ENCODE results near the gene CELF3. TPM values are rescaled to one million over a fixed set of nuclear protein-coding genes. Genes with fewer than 3 reads are reported as not detected.
"Not testable (repeated sequence)": the region's sequence is repeated elsewhere in the genome, so short reads cannot be mapped to it uniquely, and the experiment has no call there.

The CELF3 gene
- total RNA-seq, 2 experiments from 2014 or later: not detected

GRCh38 chr1:151684128-151684527, 32.5 kb downstream of the CELF3 start:
- TF ChIP-seq, protein P1, sequence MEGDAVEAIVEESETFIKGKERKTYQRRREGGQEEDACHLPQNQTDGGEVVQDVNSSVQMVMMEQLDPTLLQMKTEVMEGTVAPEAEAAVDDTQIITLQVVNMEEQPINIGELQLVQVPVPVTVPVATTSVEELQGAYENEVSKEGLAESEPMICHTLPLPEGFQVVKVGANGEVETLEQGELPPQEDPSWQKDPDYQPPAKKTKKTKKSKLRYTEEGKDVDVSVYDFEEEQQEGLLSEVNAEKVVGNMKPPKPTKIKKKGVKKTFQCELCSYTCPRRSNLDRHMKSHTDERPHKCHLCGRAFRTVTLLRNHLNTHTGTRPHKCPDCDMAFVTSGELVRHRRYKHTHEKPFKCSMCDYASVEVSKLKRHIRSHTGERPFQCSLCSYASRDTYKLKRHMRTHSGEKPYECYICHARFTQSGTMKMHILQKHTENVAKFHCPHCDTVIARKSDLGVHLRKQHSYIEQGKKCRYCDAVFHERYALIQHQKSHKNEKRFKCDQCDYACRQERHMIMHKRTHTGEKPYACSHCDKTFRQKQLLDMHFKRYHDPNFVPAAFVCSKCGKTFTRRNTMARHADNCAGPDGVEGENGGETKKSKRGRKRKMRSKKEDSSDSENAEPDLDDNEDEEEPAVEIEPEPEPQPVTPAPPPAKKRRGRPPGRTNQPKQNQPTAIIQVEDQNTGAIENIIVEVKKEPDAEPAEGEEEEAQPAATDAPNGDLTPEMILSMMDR (IDR thresholded peaks at IDR 0.05): no peak
- intact Hi-C loops (cut with micrococcal nuclease): no loop called here
- H3K4me1 Mint-ChIP-seq (ENCODE audit: low read depth): no peaks in the 10 kb centered on the region
- no peak for DNase-seq
- no peaks in the 10 kb centered on the region for H3K27me3 Mint-ChIP-seq
- no peak overlapping the region for H3K27ac Mint-ChIP-seq
- no peak overlapping the region for H3K4me3 Mint-ChIP-seq
- POLR2A ChIA-PET: no interaction called here
- H3K9me3 Mint-ChIP-seq: no peaks in the 10 kb centered on the region
- no peak for ATAC-seq
- CTCF ChIA-PET: interaction anchor here (2.2 kb wide), 1 partner anchor 91 kb away, joined by 9 read pairs; no protein-coding TSS in a partner anchor
- H3K36me3 Mint-ChIP-seq (ENCODE audit: low read depth): peaks cover 6% of the 10 kb centered on the region

- not testable (repeated sequence) for H3K4me3 Mint-ChIP-seq; H3K36me3 Mint-ChIP-seq (ENCODE audit: low read depth)
- CTCF ChIA-PET: interaction anchor here (1.0 kb wide), 1 partner anchor 48 kb away, joined by 3 read pairs; no protein-coding TSS in a partner anchor
Measured at GRCh38 chr1:151682901-151683300, 33.7 kb downstream of the CELF3 start.

DNA sequence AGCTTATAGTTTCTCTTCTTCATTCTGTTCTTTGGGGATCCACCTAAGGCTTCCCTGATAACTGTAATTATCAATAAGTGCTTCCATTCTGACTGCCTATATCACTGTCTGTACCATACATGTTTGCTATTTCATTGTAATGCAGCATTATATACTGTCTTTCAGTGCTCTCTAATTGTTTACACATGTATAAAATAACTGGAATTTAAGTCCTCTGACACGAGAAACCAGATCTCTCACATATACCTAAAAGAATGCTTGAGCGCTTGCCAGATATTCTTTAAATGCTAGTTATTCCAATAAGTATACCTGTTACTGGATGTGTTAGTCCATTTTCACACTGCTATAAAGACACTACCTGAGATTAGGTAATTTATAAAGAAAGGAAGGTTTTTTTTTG, 34.7 kb downstream of the CELF3 start:
- no peak for ATAC-seq
- H3K9me3 Mint-ChIP-seq: no peaks in the 10 kb centered on the region
- intact Hi-C loops (cut with micrococcal nuclease): no loop called here
- no peak for DNase-seq
- no peaks in the 10 kb centered on the region for H3K4me1 Mint-ChIP-seq (ENCODE audit: low read depth)
- H3K36me3 Mint-ChIP-seq (ENCODE audit: low read depth): peaks cover 7% of the 10 kb centered on the region
- ChIA-PET POLR2A (no interaction called here), CTCF (no interaction called here)
- H3K4me3 Mint-ChIP-seq: no peak overlapping the region
- TF ChIP-seq, protein P1 (IDR thresholded peaks at IDR 0.05): no peak
- H3K27ac Mint-ChIP-seq: no peak overlapping the region
- H3K27me3 Mint-ChIP-seq: no peaks in the 10 kb centered on the region

More at GRCh38 chr1:151682901-151683300, 33.7 kb downstream of the CELF3 start:
- H3K9me3 Mint-ChIP-seq; H3K4me1 Mint-ChIP-seq (ENCODE audit: low read depth); ATAC-seq; POLR2A ChIA-PET; H3K27me3 Mint-ChIP-seq; H3K27ac Mint-ChIP-seq; DNase-seq; intact Hi-C loops (cut with micrococcal nuclease): not testable (repeated sequence)

DNA sequence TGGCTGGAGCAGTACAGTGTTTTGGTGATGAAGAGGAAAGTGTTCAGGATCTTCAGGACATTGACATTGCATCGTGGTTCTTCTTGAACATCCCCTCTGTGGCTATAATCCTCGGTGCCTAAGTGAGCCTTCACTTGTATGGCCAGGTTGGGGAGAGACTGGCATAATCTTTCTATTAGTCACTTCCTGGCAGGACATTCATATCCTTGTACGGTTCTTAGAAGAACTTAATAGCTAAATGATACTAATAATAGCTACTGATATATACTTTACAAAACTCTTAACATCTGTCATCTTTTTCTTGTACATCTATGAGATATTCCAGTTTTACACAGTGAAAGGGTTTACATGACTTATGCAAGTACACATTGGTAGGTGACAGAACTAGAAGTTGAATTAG, 35.8 kb downstream of the CELF3 start:
- Mint-ChIP-seq H3K27me3 (no peaks in the 10 kb centered on the region), H3K27ac (no peak overlapping the region), H3K36me3 (ENCODE audit: low read depth) (peaks cover 7% of the 10 kb centered on the region), H3K9me3 (no peaks in the 10 kb centered on the region), H3K4me3 (no peak overlapping the region), H3K4me1 (ENCODE audit: low read depth) (no peaks in the 10 kb centered on the region)
- intact Hi-C loops (cut with micrococcal nuclease): no loop called here
- ATAC-seq: no peak
- TF ChIP-seq, protein P1 (IDR thresholded peaks at IDR 0.05): no peak
- POLR2A ChIA-PET: interaction anchor here (0.6 kb wide), 1 partner anchor 14 kb away, joined by 3 read pairs; no protein-coding TSS in a partner anchor
- CTCF ChIA-PET: interaction anchor here (0.5 to 1.6 kb wide), 3 partner anchors 9 to 87 kb away, joined by 3 to 4 read pairs (median 3); no protein-coding TSS in a partner anchor
- DNase-seq: no peak

GRCh38 chr1:151680391-151680790, 36.2 kb downstream of the CELF3 start:
- ChIA-PET CTCF (interaction anchor here (0.7 to 1.6 kb wide), 2 partner anchors 10 to 86 kb away, joined by 3 to 4 read pairs; no protein-coding TSS in a partner anchor), POLR2A (interaction anchor here (0.6 kb wide), 1 partner anchor 14 kb away, joined by 3 read pairs; no protein-coding TSS in a partner anchor)
- Mint-ChIP-seq H3K27ac (no peak overlapping the region), H3K9me3 (no peaks in the 10 kb centered on the region), H3K27me3 (no peaks in the 10 kb centered on the region), H3K4me3 (no peak overlapping the region), H3K4me1 (ENCODE audit: low read depth) (no peaks in the 10 kb centered on the region), H3K36me3 (ENCODE audit: low read depth) (peaks cover 7% of the 10 kb centered on the region)
- DNase-seq (no peak), ATAC-seq (no peak)
- TF ChIP-seq, protein P1 (IDR thresholded peaks at IDR 0.05): no peak
- intact Hi-C loops (cut with micrococcal nuclease): no loop called here
